ENCODE results near the gene ZNF441.
"Not testable (repeated sequence)": the region's sequence is repeated elsewhere in the genome, so short reads cannot be mapped to it uniquely, and the experiment has no call there.

The ZNF441 gene

DNA sequence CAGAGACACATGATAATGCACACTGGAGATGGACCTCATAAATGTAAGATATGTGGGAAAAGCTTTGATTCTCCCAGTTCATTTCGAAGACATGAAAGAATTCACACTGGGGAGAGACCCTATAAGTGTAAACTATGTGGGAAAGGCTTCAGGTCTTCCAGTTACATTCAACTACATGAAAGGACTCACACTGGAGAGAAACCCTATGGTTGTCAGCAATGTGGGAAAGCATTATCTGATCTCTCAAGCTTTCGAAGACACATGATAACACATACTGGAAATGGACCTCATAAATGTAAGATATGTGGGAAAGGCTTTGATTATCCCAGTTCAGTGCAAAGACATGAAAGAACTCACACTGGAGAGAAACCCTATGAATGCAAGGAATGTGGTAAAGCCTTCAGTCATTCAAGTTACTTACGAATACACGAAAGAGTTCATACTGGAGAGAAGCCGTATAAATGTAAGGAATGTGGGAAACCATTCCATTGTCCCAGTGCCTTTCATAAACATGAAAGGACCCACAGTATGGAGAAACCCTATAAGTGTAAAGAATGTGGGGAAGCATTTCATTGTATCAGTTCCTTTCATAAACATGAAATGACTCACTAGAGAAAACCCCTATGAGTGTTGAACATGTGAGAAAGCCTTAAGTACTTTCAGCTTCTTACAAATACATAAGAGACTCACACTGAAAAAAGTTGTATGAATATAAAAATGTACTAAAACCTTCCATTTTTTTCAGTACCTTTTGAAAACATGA, 14.7 kb downstream of the ZNF441 start:
- DNase-seq: no peak

DNA sequence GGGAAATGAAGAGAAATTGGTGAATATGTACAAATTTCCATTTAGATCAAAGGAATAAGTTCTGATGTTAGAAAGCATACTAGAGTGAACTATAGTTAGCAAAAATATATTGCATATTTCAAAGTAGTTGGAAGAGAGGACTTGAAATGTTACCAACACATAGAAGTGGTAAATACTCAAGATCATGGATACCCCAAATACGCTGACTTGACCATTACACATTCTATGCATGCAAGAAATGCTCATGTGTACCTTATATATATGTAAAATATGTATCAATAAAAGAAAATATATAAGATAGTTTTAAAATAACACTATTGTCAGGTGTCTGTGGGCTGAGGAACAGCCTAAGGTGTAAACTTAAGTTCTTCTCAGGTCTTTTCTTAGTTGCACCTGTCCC, 17.0 kb downstream of the ZNF441 start:
- DNase-seq: no peak

DNA sequence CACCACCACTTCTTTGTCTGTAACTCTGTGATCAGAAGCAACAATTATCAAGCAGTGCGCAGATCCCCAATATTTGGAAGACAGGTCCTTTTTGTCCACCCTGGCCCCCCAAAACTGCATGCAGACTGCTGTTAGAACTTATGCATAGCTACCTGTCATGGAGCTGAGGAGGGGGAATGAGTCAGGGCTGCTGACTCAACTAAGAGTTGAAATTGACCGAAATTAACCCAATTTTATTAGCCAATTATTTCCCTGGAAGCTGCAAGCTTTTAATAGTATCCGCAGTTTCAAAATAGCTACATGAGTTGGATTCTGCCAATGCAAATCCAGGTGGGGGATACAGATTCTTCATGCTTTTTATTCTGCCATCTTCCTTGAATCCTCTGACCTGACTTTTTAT, 17.6 kb downstream of the ZNF441 start:
- no peak for DNase-seq

DNA sequence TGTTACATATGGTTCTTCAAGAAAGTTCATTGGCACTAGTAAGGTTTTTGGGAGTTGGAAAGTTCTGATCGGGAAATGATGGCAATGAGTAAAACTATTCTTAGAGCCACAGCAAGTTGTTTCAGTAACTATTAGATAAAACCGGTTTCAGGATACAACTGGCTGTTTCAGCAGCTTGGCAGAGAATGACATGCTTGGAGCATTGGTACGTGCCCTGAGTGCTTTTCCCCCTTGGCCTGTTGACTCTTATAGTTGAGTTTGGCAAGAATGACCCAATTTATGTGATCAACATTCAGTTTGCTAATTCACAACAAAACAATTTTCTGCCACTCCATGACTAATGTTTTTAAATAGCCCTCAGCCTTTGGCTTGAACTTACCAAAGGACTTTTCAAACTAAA, 20.7 kb downstream of the ZNF441 start:
- DNase-seq: no peak

DNA sequence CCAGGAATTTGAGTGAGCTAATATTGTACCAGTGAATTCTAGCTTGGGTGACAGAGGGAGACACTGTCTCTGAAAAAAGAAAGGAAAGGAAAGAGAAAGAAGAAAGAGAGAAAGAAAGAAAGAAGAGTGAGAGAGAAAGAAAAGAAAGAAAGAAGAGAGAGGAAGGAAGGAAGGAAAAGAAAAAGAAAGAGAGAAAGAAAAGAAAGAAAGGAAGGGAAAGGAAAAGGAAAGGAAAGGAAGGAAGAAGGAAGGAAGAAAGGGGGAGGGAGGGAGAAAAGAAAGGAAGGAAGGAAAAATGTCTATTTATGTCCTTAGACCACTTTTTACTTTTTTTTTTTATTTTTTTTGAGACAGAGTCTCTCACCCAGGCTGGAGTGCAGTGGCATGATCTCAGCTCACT, 26.1 kb downstream of the ZNF441 start:
- DNase-seq: no peak

DNA sequence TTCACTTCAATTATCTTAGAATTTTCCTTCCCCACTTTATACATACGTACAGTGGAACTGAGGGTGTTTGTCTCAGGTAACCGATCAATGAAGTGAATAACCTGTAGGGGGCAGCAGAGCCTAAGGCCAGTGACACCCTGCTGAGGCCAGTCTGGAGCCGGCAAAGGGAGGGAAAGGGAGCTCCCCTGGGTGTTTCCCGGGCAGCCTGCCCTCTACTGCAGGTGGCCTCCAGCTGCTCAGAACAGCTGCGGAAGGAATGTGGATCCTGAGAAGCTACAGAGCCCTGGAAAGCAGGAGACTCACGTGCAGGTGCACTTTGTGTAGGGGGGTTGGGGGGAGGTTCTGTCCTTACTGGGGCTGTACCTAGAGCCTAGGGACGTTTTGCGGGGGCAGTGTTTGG, 30.7 kb downstream of the ZNF441 start:
- peak; percentile 85 for DNase-seq

DNA sequence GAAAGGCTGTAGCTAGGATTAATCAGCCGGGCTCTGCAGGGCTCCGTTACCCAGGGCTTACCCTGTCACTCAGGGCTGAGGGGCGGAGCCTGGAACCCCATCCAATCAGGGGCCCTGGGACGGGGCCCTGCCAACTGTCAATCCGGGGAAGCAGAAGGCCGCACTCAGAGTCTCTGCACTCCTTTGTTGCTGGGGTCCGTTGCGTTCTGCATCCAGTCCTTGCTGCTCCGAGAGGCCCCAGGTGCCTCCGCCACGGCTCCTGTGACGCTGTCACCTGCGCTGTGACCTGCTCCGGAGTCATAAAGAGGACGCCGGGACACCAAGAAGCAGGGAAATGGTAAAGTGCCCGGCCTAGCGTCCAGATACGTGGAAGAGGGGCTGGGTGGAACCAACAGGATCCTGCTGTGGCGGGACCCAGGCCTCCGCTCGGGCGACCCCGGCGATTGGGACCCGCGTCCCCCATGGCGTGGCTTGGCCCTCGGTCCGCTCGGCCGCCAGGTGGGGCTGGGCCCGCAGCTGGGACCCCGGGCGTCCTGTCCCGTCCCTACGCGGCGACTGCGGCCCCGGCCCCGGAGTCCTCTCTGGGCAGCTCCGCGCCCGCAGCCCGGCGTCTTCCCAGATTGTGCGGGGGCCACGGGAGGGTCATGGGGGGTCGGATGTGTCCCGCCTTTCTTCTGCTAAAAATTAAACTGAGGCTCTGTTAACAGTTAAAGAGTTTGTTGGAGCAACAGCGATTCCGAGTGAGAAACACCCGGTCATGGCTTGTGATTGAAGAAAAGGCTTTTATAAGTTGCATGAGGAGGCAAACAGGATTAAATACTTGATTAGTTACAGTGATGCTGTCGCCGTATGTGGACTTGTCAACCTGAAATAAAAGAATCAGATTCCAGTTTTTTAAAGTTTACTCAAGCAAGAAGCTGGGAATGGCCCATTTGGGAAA, 31.9 kb downstream of the ZNF441 start, which contains the start of gene ZNF491:
TSS of gene ZNF491 (plus strand) at position 133 of the 940 bp plus-strand sequence. CDS start 7,431 bp downstream, outside the sequence.
- peak; percentile 61 for DNase-seq

DNA sequence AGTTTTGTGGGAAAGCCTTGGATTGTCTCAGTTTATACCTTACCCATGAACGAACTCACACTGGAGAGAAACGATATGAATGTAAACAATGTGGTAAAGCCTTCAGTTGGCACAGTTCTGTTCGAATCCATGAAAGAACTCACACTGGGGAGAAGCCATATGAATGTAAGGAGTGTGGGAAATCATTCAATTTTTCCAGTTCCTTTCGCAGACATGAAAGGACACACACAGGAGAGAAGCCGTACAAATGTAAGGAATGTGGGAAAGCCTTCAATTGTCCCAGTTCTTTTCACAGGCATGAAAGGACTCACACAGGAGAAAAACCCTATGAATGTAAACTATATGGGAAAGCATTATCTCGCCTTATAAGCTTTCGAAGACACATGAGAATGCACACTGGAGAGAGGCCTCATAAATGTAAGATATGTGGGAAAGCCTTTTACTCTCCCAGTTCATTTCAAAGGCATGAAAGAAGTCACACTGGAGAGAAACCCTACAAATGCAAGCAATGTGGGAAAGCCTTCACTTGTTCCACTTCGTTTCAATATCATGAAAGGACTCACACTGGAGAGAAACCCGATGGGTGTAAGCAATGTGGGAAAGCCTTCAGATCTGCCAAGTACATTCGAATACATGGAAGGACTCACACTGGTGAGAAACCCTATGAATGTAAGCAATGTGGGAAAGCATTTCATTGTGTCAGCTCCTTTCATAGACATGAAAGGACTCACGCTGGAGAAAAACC, 39.7 kb downstream of the ZNF441 start:
- no peak for DNase-seq

DNA sequence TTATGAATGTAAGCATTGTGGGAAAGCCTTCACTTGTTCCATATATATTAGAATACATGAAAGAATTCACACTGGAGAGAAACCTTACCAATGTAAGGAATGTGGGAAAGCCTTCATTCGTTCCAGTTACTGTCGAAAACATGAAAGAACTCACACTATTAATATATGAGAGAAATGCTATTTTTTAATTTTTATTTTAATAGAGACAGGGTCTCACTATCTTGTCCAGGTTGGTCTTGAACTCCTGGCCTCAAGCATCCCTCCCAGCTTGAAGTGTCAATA, 40.2 kb downstream of the ZNF441 start:
- no peak for DNase-seq

DNA sequence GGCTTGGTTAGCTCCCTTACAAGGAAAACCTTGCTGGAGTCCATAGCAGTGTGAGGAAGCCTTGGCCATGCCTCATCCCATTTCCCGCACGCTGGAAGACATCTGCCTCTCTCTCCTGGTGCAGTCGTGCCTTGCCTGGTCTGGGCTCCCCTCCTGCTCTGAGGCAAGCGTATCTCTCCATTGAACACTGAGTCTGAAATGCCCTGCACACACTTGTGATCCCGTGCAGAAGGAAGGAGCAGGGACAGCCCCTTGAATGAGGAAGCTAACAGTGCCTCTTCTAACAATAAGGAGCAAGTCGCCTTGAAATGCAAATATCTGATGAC, 46.9 kb downstream of the ZNF441 start:
- no peak for DNase-seq

DNA sequence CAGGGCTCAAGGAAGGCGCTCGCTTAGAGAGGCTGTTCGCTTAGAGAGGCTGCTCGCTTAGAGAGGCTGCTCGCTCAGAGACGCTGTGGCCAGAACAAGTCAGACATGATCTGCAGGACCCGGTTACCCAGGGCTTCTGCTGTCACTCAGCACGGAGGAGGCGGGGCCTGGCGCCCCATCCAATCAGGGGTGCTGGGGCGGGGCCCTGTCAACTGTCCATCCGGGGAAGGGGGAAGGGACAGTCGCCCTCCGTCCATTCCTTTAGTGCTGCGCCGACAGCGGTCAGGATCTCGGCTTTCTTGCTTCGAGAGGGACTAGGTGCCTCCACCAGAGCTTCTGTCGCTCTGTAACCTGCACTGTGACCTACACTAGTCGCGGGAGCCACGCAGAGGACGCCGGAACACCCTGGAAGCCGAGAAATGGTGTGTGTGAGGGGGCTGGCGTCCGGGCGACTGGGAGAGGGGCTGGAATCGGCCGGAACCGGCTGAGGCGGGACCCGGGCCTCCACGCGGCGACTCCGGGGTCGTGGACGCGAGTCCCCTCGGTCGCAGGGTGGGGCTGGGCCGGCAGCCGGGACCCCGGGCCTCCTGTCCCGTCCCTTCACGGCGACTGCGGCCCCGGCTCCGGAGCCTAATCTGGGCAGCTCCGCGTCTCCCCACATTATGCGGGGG, 47.4 kb downstream of the ZNF441 start, which contains the start of gene ZNF440:
TSS of gene ZNF440 (plus strand) at position 245 of the 671 bp plus-strand sequence. CDS start at position 420, 175 bp downstream.
- DNase-seq: peak; percentile 63

DNA sequence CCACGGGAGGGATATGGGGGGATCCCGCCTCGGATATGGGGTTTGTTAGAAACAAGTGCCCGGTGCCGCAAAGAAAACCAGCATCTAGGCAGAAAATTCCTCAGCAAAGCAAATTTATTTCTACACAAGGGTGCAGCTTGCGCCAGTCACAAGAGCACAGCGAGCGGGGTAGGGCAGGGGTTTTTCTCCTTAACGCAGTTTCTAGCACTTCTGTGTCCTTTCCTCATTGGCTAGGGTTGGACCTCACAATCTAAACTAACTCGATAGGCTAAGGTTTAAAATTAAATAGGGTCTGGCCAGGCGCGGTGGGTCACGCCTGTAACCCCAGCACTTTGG, 47.9 kb downstream of the ZNF441 start:
- no peak for DNase-seq

DNA sequence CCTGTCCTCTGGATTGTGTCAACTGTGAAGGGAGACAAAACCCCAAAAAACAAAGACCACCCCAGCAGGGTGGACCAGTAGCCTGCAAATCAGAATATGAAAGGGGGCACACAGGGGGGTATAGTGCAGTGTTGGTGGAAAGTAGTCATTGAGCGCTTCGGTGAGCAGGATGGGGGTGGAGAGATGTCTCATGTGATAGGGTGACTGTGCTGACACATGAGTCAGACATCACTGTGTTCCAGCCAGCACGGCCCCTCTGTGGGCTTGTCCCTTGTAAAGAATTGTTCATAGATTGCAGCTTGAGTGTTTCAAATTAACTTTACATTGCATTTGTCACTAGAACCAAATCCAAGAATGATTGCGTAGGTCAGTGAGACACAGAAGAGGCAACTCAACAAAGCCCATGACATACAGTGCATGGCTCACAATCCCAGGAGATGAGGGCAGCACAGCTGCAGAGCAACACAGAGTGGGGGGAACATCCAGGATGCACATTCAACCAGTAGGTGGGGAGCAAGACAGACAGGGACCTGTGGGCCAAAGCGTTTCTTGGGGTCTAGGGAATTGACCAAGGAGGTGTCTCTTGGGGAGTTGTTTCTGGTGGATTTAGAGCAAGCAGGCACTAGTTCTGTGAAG, 54.8 kb downstream of the ZNF441 start:
- no peak for DNase-seq

DNA sequence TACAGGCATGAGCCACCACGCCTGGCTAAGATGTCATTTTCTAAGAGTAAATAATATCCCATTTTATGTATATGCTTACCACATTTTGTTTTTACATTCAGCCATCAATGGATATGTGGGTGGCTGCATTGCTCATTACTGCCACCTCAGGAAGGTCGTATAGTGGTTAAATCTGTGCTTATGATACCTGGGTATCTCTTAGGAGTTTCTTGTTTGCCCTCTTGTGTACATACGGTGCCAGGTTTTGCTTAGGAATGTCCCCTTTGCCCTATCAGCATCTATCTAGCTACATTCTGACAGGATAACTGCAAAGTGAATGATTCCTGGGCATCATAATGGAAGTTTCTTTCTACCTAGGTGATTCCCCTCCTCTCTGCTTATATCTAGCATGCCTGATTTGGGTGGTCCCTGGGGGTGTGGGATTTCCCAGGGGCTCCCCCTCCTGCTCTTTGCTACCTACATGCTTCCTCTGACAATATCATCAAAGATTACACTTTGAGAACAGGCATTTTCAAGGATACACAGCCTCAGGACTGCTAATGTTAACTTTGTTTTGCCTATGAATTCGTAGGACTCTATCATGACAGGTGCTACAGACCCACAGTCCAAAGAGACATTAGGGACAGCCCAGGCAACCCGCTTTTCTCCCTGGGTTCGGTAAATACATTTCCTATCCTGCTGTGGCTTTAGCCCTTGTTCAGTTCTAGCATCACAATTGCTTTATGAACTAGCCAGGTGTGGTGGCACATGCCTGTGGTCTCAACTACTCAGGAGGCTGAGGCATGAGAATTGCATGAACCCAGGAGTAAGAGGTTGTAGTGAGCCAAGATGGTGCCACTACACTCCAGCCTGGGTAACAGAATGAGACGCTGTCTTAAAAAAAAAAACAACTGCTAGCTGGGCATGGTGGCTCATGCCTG, 62.4 kb downstream of the ZNF441 start:
- not testable (repeated sequence) for DNase-seq

DNA sequence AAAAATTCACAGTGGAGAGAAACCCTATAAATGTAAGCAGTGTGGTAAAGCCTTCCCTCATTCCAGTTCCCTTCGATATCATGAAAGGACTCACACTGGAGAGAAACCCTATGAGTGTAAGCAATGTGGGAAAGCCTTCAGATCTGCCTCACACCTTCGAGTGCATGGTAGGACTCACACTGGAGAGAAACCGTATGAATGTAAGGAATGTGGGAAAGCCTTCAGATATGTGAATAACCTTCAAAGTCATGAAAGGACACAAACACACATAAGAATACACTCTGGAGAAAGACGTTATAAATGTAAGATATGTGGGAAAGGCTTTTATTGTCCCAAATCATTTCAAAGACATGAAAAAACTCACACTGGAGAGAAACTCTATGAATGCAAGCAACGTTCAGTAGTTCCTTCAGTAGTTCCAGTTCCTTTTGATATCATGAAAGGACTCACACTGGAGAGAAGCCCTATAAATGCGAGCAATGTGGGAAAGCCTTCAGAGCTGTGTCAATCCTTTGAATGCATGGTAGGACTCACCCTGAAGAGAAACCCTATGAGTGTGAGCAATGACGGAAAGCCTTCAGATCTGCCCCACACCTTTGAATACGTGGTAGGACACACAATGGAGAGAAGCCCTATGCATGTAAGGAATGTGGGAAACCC, 65.6 kb downstream of the ZNF441 start:
- no peak for DNase-seq

DNA sequence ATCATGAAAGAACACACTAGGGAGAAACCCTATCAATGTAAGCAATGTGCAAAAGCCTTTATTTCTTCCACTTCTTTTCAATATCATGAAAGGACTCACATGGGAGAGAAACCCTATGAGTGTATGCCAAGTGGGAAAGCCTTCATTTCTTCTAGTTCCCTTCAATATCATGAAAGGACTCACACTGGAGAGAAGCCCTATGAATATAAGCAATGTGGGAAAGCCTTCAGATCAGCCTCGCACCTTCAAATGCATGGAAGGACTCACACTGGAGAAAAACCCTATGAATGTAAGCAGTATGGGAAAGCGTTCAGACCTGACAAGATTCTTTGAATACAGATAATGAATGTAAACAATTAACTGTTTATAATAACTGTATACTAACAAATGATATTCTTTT, 66.7 kb downstream of the ZNF441 start:
- DNase-seq: no peak
